HepG2 (cell line): ENCODE measurements around the gene ZMYND10. TPM values are rescaled to one million over a fixed set of nuclear protein-coding genes. Genes with fewer than 3 reads are reported as not detected.
A peak's percentile ranks its signal among the peaks of the same experiment; 100 is the strongest.

Source experiments
- ATAC-seq: fragments of 200-7000 bp; cut with Tn5 transposase; 3 replicates; pipeline ENCODE4 v1.9.1; 2020; ENCODE audit warnings: mild to moderate bottlenecking, moderate library complexity
- BruUV-seq: library from RNA; stranded (reverse); fragments of 400-500 nt; replicated peaks from 2 replicates; lab custom pipeline; 2021; lab: Mats Ljungman, UMichigan
- CTCF ChIA-PET: fragments of 300-600 bp; formaldehyde crosslinking; extraction: SDS; loops from one replicate; lab custom pipeline; 2021; ENCODE audit warnings: low total read pairs, inconsistent platforms, low intra/inter-chr PET ratio; lab: Yijun Ruan, JAX
- POLR2A ChIA-PET: fragments of 350-600 bp; sonication (Branson Sonifier 250); formaldehyde crosslinking; loops from one replicate; lab custom pipeline; 2020; ENCODE audit warnings: antibody characterized with exemption, inconsistent platforms; lab: Yijun Ruan, JAX
- DNase-seq: peaks from one replicate; pipeline ENCODE4 v3.0.0-alpha.2; 2015; ENCODE audit warnings: low spot score
- FAIRE-seq: peaks from 3 replicates; lab custom pipeline; 2011; peaks lifted over from hg19 to GRCh38; lab: Jason Lieb, UNC
- H2AFZ ChIP-seq: one replicate; pipeline ENCODE4 v1.6.1; 2011; ENCODE audit warnings: low read length, inconsistent platforms
- H3K27ac ChIP-seq: fragments of 300-600 bp; 3 replicates; pipeline ENCODE4 v1.8.0; 2011; ENCODE audit warnings: mixed run types, mild to moderate bottlenecking, mixed read lengths, low read length, inconsistent platforms; ENCODE audit not compliant: insufficient read depth; ENCODE audit errors: extremely low read length
- H3K27me3 ChIP-seq, 2 experiments: fragments of 200-600 bp in 1 of 2; 2 replicates in 1 of 2; 3 replicates in 1 of 2; pipeline versions ENCODE4 v1.6.0 to v1.8.0; 2011; ENCODE audit warnings: low read length in 2 of 2, mild to moderate bottlenecking in 2 of 2, moderate library complexity in 2 of 2, inconsistent platforms in 1 of 2; ENCODE audit not compliant: insufficient read depth in 2 of 2, control insufficient read depth in 1 of 2
- H3K36me3 ChIP-seq, 2 experiments: fragments of 200-600 bp in 1 of 2; replicated peaks in 1 of 2; 2 replicates in 1 of 2; 3 replicates in 1 of 2; pipeline versions ENCODE4 v1.5.1 to v1.8.0; 2011; ENCODE audit warnings: low read length in 2 of 2, inconsistent platforms in 1 of 2; ENCODE audit not compliant: insufficient read depth in 2 of 2, control insufficient read depth in 1 of 2
- H3K4me1 ChIP-seq: 2 replicates; pipeline ENCODE4 v1.5.1; 2012; ENCODE audit warnings: low read length, inconsistent platforms; ENCODE audit not compliant: insufficient read depth
- H3K4me2 ChIP-seq: 2 replicates; pipeline ENCODE4 v1.6.0; 2011; ENCODE audit warnings: low read depth, low read length, inconsistent platforms
- H3K4me3 ChIP-seq, 3 experiments: fragments of 200-600 bp in 1 of 3; sonication (generic), shearing (Covaris generic) in 1 of 3; replicated peaks in 1 of 3; 2 replicates each; pipeline ENCODE4 v1.5.1; 2011 to 2016; ENCODE audit warnings: low read length in 3 of 3, inconsistent platforms in 2 of 3, low read depth in 2 of 3, mild to moderate bottlenecking in 2 of 3, control low read depth in 1 of 3, mixed read lengths in 1 of 3; ENCODE audit not compliant: insufficient read depth in 1 of 3
- H3K79me2 ChIP-seq: one replicate; pipeline ENCODE4 v1.6.1; 2011; ENCODE audit warnings: low read length, inconsistent platforms; ENCODE audit not compliant: insufficient read depth
- H3K9ac ChIP-seq: 2 replicates; pipeline ENCODE4 v1.6.0; 2011; ENCODE audit warnings: mild to moderate bottlenecking, low read depth, low read length, inconsistent platforms; ENCODE audit not compliant: insufficient read depth
- H3K9me3 ChIP-seq: 2 replicates; pipeline ENCODE4 v1.5.1; 2012; ENCODE audit warnings: mild to moderate bottlenecking, low read length
- H4K20me1 ChIP-seq: 2 replicates; pipeline ENCODE4 v1.6.0; 2011; ENCODE audit warnings: inconsistent platforms, mild to moderate bottlenecking, low read length, moderate library complexity; ENCODE audit not compliant: insufficient read depth
- CCDC6 ChIP-seq: sonication (generic); formaldehyde crosslinking; IDR thresholded peaks from 2 replicates; pipeline ENCODE4 v1.8.1; 2022; ENCODE audit warnings: mild to moderate bottlenecking, missing genetic modification reagents, moderate library complexity
- CENPT ChIP-seq: sonication (generic); formaldehyde crosslinking; IDR thresholded peaks from 2 replicates; pipeline ENCODE4 v1.8.0; 2022; ENCODE audit warnings: low read depth, mild to moderate bottlenecking, moderate library complexity, missing genetic modification reagents
- CSRNP1 ChIP-seq: sonication (generic); formaldehyde crosslinking; IDR thresholded peaks from 2 replicates; pipeline ENCODE4 v1.8.1; 2023; ENCODE audit warnings: mild to moderate bottlenecking, missing genetic modification reagents
- GPN1 ChIP-seq: sonication (generic); formaldehyde crosslinking; IDR thresholded peaks from 2 replicates; pipeline ENCODE4 v1.5.1; 2020; ENCODE audit warnings: missing genetic modification reagents, borderline replicate concordance
- KAT7 ChIP-seq: IDR thresholded peaks from 2 replicates; pipeline ENCODE4 v1.6.1; 2018; ENCODE audit warnings: borderline replicate concordance, missing compliant biosample characterization
- KDM1A ChIP-seq: IDR thresholded peaks from 2 replicates; pipeline ENCODE4 v1.6.1; 2016; ENCODE audit warnings: missing compliant biosample characterization
- MXD1 ChIP-seq: sonication (generic); formaldehyde crosslinking; IDR thresholded peaks from 2 replicates; pipeline ENCODE4 v1.4.0; 2020; ENCODE audit warnings: mild to moderate bottlenecking, missing genetic modification reagents
- PREB ChIP-seq: sonication (generic); formaldehyde crosslinking; IDR thresholded peaks from 2 replicates; pipeline ENCODE4 v1.4.0; 2020; ENCODE audit warnings: missing genetic modification reagents
- RBM22 ChIP-seq: fragments of 200-400 bp; formaldehyde crosslinking; optimal IDR thresholded peaks from 2 replicates; pipeline ENCODE3; 2017; ENCODE audit warnings: mild to moderate bottlenecking, low read length, moderate library complexity
- ZBTB44 ChIP-seq: sonication (generic); formaldehyde crosslinking; IDR thresholded peaks from 2 replicates; pipeline ENCODE4 v1.4.0; 2020; ENCODE audit warnings: missing genetic modification reagents
- ZNF20 ChIP-seq: sonication (generic); formaldehyde crosslinking; IDR thresholded peaks from 2 replicates; pipeline ENCODE4 v1.4.0; 2020; ENCODE audit warnings: mild to moderate bottlenecking, moderate library complexity, missing genetic modification reagents
- ZNF280B ChIP-seq: sonication (generic); formaldehyde crosslinking; IDR thresholded peaks from 2 replicates; pipeline ENCODE4 v1.5.0; 2020; ENCODE audit warnings: missing genetic modification reagents, mild to moderate bottlenecking, borderline replicate concordance
- ZNF670 ChIP-seq: sonication (generic); formaldehyde crosslinking; IDR thresholded peaks from 2 replicates; pipeline ENCODE4 v1.8.0; 2022; ENCODE audit warnings: mild to moderate bottlenecking, missing genetic modification reagents, borderline replicate concordance
- ZNF691 ChIP-seq: sonication (generic); formaldehyde crosslinking; IDR thresholded peaks from 2 replicates; pipeline ENCODE4 v1.4.0; 2020; ENCODE audit warnings: missing genetic modification reagents, low read depth, mild to moderate bottlenecking, borderline replicate concordance
- ZNF7 ChIP-seq: IDR thresholded peaks from 2 replicates; pipeline ENCODE4 v1.6.1; 2016; ENCODE audit warnings: missing biosample characterization, missing genetic modification reagents
- WGBS: methylation state at CpG from one replicate; pipeline ENCODE4 v1.1.6; 2017; ENCODE audit warnings: low lambda C conversion rate; 5-methylcytosine and 5-hydroxymethylcytosine counted together
- in situ Hi-C: cut with HindIII; loops from 2 replicates; pipeline ENCODE4 v1.10.0; 2017; ENCODE audit warnings: low pct_unique_long_range_greater_than_20kb; ENCODE audit not compliant: extremely low pct_ligation_motif_present
- intact Hi-C: fragments of 100-400 bp; cut with micrococcal nuclease; formaldehyde crosslinking; loops from one replicate; pipeline ENCODE4 v1.10.0; 2022; ENCODE audit not compliant: unreplicated experiment
- polyA plus RNA-seq, 8 experiments: library from polyadenylated mRNA; depleted of rRNA in 3 of 8; stranded (reverse) in 7 of 8; unstranded in 1 of 8; fragments of >200 nt; fragmentation: Illumina TruSeq in 4 of 8; extraction: Trizol in 4 of 8; gene quantifications; 2 replicates each; pipeline versions ENCODE4 v1.2.1 to v1.2.3, GENCODE V29; 2011 to 2016; ENCODE audit warnings: low read depth in 4 of 8, missing spikeins in 1 of 8, mixed read lengths in 1 of 8; ENCODE audit not compliant: insufficient read depth in 1 of 8
- total RNA-seq, 5 experiments: library from RNA; depleted of rRNA; stranded (reverse); fragments of >200 nt; fragmentation: Illumina TruSeq; extraction: Trizol; gene quantifications; 2 replicates each; pipeline ENCODE4 v1.2.3, GENCODE V29; 2016; ENCODE audit warnings: low read depth in 1 of 5

ZMYND10 gene
- total and polyA plus RNA-seq, 2 of the 13 experiments (the other 11 are each of a cell fraction or from before 2014, with no cell fraction given) = 0.60 to 0.74 TPM

GRCh38 chr3:50293079-50293801 is 52.3 kb downstream of the ZMYND10 start:
- peak; percentile 2; the same call in 1 of the 3 replicates for ATAC-seq
- TF ChIP-seq MXD1 (CRISPR knock-in tag) (no peak), CENPT (CRISPR knock-in tag) (no peak), KDM1A (CRISPR knock-in tag) (no peak), ZNF670 (no peak), ZBTB44 (no peak), GPN1 (no peak), ZNF7 (CRISPR knock-in tag) (no peak), CCDC6 (CRISPR knock-in tag) (no peak), RBM22 (no peak), ZNF691 (CRISPR knock-in tag) (no peak), PREB (CRISPR knock-in tag) (no peak), KAT7 (no peak), ZNF20 (CRISPR knock-in tag) (no peak), ZNF280B (0 out of 2 replicates have a peak, but pooled peaks have one; percentile 35), CSRNP1 (0 out of 2 replicates have a peak, but pooled peaks have one; percentile 41)

More at GRCh38 chr3:50293079-50293801, 52.3 kb downstream of the ZMYND10 start:
- no TSS peak for BruUV-seq
- peak overlapping the region; percentile 46 to 85 (median 54) for H3K4me3 ChIP-seq
- no peaks in the 10 kb centered on the region for H3K27me3 ChIP-seq
- FAIRE-seq (no peak), DNase-seq (no peak)
- H3K27ac ChIP-seq = peak overlapping the region; percentile 72
- CTCF ChIA-PET = interaction anchor here (1.9 kb wide), 1 partner anchor 31 kb away, joined by 4 read pairs; no protein-coding TSS in a partner anchor
- H3K4me1 ChIP-seq = peaks cover 41% of the 10 kb centered on the region
- 49% methylated on average over 4 of the region's 12 CpGs for WGBS
- H3K4me2 ChIP-seq = peak overlapping the region; percentile 98
- H3K9me3 ChIP-seq = no peaks in the 10 kb centered on the region
- H3K9ac ChIP-seq = peak overlapping the region; percentile 82
- in situ Hi-C loops (no loop called here), intact Hi-C loops (no loop called here)
- H4K20me1 ChIP-seq = no peaks in the 10 kb centered on the region
- POLR2A ChIA-PET = interaction anchor here (1.2 to 3.4 kb wide), 8 partner anchors 9 to 91 kb away, joined by 4 to 36 read pairs (median 15); partner anchors contain the start of genes HYAL1 and LSMEM2
- H2AFZ ChIP-seq = no peak overlapping the region
- peaks cover 19 to 25% of the 10 kb centered on the region in 2 experiments for H3K36me3 ChIP-seq
- peaks cover 16% of the 10 kb centered on the region for H3K79me2 ChIP-seq
